Measurements from ENCODE around the gene KCNK3. TPM values are rescaled to one million over a fixed set of nuclear protein-coding genes. Genes with fewer than 3 reads are reported as not detected.
"Not testable (repeated sequence)": the region's sequence is repeated elsewhere in the genome, so short reads cannot be mapped to it uniquely, and the experiment has no call there.

The KCNK3 gene
- total RNA-seq, 4 donors from 2014 or later: 2.1 to 13.0 (median 7.9) TPM

- 71% methylated on average over 7 of the region's 7 CpGs for WGBS
Observed at GRCh38 chr2:26758790-26759321, 66.3 kb downstream of the KCNK3 start.

GRCh38 chr2:26759845-26760244 lies 67.3 kb downstream of the KCNK3 start:
- DNase-seq (ENCODE audit: extremely low spot score): no peak
- Histone ChIP-seq H3K36me3 (no peaks in the 10 kb centered on the region), H3K4me3 (no peak overlapping the region), H3K4me1 (peaks cover 17 to 28% (median 26%) of the 10 kb centered on the region in 4 donors), H3K27me3 (no peaks in the 10 kb centered on the region), H3K9me3 (no peaks in the 10 kb centered on the region), H3K27ac (replicated peaks in 1 of 4) (no peak overlapping the region)
- TF ChIP-seq POLR2AphosphoS5 (IDR thresholded peaks at IDR 0.05) (no peak), EP300 (IDR thresholded peaks at IDR 0.05) (no peak), CTCF (IDR thresholded peaks at IDR 0.05) (no peak), POLR2A (IDR thresholded peaks at IDR 0.05; ENCODE audit: low read depth) (no peak)
- WGBS: 95% methylated on average over 4 of the region's 5 CpGs
- intact Hi-C loops (cut with DNase I): no loop called here

More at GRCh38 chr2:26758790-26759321, 66.3 kb downstream of the KCNK3 start:
- peak overlapping the region in 3 of 4 donors; percentile 55 to 63 (median 55) for H3K27ac ChIP-seq (replicated peaks in 1 of 4)
- peaks cover 15 to 24% (median 23%) of the 10 kb centered on the region in 4 donors for H3K4me1 ChIP-seq
- DNase-seq (ENCODE audit: extremely low spot score): no peak
- H3K4me3 ChIP-seq: no peak overlapping the region
- intact Hi-C loops (cut with DNase I): no loop called here
- H3K9me3 ChIP-seq: no peaks in the 10 kb centered on the region
- H3K27me3 ChIP-seq: no peaks in the 10 kb centered on the region
- TF ChIP-seq POLR2A (IDR thresholded peaks at IDR 0.05; ENCODE audit: low read depth) (no peak), POLR2AphosphoS5 (IDR thresholded peaks at IDR 0.05) (no peak), CTCF (IDR thresholded peaks at IDR 0.05) (no peak), EP300 (IDR thresholded peaks at IDR 0.05) (no peak)
- H3K36me3 ChIP-seq: no peaks in the 10 kb centered on the region

- intact Hi-C loops (cut with DNase I); H3K36me3 ChIP-seq; H3K9me3 ChIP-seq; H3K27me3 ChIP-seq; H3K4me3 ChIP-seq; DNase-seq (ENCODE audit: extremely low spot score); H3K27ac ChIP-seq (replicated peaks in 1 of 4): not testable (repeated sequence)
- 78% methylated on average over 10 of the region's 10 CpGs for WGBS
- H3K4me1 ChIP-seq: peaks cover 28 to 39% (median 38%) of the 10 kb centered on the region in 4 donors
Observed at GRCh38 chr2:26760991-26761390, 68.5 kb downstream of the KCNK3 start.

GRCh38 chr2:26763019-26763418 lies 70.5 kb downstream of the KCNK3 start:
- H3K27me3 ChIP-seq: no peaks in the 10 kb centered on the region
- 92% methylated on average over 10 of the region's 10 CpGs for WGBS
- DNase-seq (ENCODE audit: extremely low spot score): no peak
- H3K9me3 ChIP-seq: no peaks in the 10 kb centered on the region
- no peak for TF ChIP-seq POLR2AphosphoS5 (IDR thresholded peaks at IDR 0.05)
- no peak for TF ChIP-seq POLR2A (IDR thresholded peaks at IDR 0.05; ENCODE audit: low read depth)
- TF ChIP-seq EP300 (IDR thresholded peaks at IDR 0.05): no peak
- no peak for TF ChIP-seq CTCF (IDR thresholded peaks at IDR 0.05)
- intact Hi-C loops (cut with DNase I): no loop called here
- H3K36me3 ChIP-seq: peaks cover 0 to 5% (median 0%) of the 10 kb centered on the region in 4 donors
- H3K27ac ChIP-seq (replicated peaks in 1 of 4): no peak overlapping the region
- H3K4me1 ChIP-seq: peaks cover 48 to 53% (median 51%) of the 10 kb centered on the region in 4 donors
- H3K4me3 ChIP-seq: peak overlapping the region in 1 of 4 donors; percentile 88

- peak within 1 kb of the TSS; percentile 66 to 92 (median 84) for H3K4me3 ChIP-seq
- H3K36me3 ChIP-seq: peaks cover 0 to 5% (median 0%) of the 10 kb centered on the region in 4 donors
- H3K4me1 ChIP-seq: peaks cover 49 to 56% (median 56%) of the 10 kb centered on the region in 4 donors
- peak within 1 kb of the TSS; percentile 82 to 95 (median 92) for H3K27ac ChIP-seq (replicated peaks in 1 of 4)
- H3K9me3 ChIP-seq: no peaks in the 10 kb centered on the region
- no peak for DNase-seq (ENCODE audit: extremely low spot score)
- TF ChIP-seq EP300 (IDR thresholded peaks at IDR 0.05) (no peak), CTCF (IDR thresholded peaks at IDR 0.05) (no peak), POLR2A (IDR thresholded peaks at IDR 0.05; ENCODE audit: low read depth) (peak; percentile 94), POLR2AphosphoS5 (IDR thresholded peaks at IDR 0.05) (peak; percentile 91 to 95)
- intact Hi-C loops (cut with DNase I): no loop called here
- H3K27me3 ChIP-seq: no peaks in the 10 kb centered on the region
- 3% methylated on average over 56 of the region's 68 CpGs for WGBS
Observed at GRCh38 chr2:26764078-26764887, 71.8 kb downstream of the KCNK3 start, which contains the start of gene SLC35F6. Gene SLC35F6, plus strand, starts transcription at chr2:26764284. Its CDS starts 66 bp downstream, at chr2:26764350.
